ACC112 (cell line): ENCODE data around the gene CAMK2A.

ENCODE experiments used
- H2AFZ ChIP-seq: fragments of 200-600 bp; sonication (generic); one replicate; pipeline ENCODE4 v1.6.0; 2017; ENCODE audit warnings: antibody characterized with exemption, low read length; ENCODE audit not compliant: unreplicated experiment
- H3K27ac ChIP-seq: fragments of 200-600 bp; sonication (generic); 2 replicates; pipeline ENCODE4 v1.5.1; 2014; ENCODE audit warnings: low read depth, mild to moderate bottlenecking, antibody characterized with exemption, low read length, moderate library complexity
- H3K27me3 ChIP-seq: fragments of 200-600 bp; sonication (generic); 2 replicates; pipeline ENCODE4 v1.6.1; 2014; ENCODE audit warnings: mild to moderate bottlenecking, antibody characterized with exemption, low read length, moderate library complexity, mixed read lengths; ENCODE audit not compliant: insufficient read depth
- H3K36me3 ChIP-seq: fragments of 200-600 bp; sonication (generic); 2 replicates; pipeline ENCODE4 v1.6.1; 2016; ENCODE audit warnings: mild to moderate bottlenecking, antibody characterized with exemption, low read length, moderate library complexity, mixed read lengths; ENCODE audit not compliant: insufficient read depth
- H3K4me1 ChIP-seq: fragments of 200-600 bp; sonication (generic); one replicate; pipeline ENCODE4 v1.6.1; 2016; ENCODE audit warnings: low read length, mixed read lengths; ENCODE audit not compliant: insufficient read depth, unreplicated experiment, control insufficient read depth
- H3K4me3 ChIP-seq: fragments of 200-600 bp; sonication (generic); 2 replicates; pipeline ENCODE4 v1.5.1; 2014; ENCODE audit warnings: mild to moderate bottlenecking, low read depth, low read length
- H3K79me2 ChIP-seq: fragments of 200-600 bp; sonication (generic); one replicate; pipeline ENCODE4 v1.6.0; 2016; ENCODE audit warnings: low read length; ENCODE audit not compliant: control insufficient read depth, unreplicated experiment, insufficient read depth

Gene CAMK2A

DNA sequence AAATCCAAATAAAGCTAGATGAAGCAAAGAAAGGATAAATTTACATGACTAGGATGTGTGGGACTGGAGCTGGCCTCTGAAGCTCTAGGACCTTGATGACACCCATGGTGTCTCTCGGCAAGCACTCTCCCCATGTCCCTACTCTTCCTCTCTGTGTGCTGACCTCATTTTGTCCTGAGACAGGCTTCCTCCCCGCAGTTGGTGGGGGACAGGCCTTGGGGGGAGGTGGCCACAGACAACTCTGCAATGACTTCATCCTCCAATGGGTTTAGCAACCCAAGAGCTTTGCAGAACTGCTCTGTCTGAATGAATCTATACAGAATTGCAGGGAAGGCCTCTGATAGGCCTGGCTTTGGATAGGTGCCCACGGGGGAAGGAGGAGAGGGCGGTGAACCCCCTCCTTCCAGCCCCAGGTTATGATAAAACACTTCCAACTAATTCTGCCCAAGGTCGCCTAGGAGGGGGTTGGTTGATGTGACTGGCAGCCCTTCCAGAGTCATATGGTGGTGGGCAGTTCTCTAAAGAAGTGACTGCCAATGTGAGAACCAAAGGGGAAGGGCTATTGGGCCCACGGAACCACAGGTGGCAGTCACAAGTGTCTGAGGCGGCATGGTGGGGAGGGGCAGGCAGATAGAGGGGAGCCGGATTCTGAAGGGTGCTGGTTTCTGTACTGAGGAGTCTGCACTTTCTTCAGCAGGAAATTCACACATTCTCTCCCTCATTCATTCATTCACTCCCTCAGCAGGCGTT is 93.7 kb downstream of the CAMK2A start:
- no peaks in the 10 kb centered on the region for H3K4me1 ChIP-seq
- H3K4me3 ChIP-seq = no peak overlapping the region
- no peaks in the 10 kb centered on the region for H3K79me2 ChIP-seq
- H2AFZ ChIP-seq = no peak overlapping the region
- peaks cover 51% of the 10 kb centered on the region for H3K27me3 ChIP-seq
- H3K36me3 ChIP-seq = no peaks in the 10 kb centered on the region
- H3K27ac ChIP-seq = no peak overlapping the region

DNA sequence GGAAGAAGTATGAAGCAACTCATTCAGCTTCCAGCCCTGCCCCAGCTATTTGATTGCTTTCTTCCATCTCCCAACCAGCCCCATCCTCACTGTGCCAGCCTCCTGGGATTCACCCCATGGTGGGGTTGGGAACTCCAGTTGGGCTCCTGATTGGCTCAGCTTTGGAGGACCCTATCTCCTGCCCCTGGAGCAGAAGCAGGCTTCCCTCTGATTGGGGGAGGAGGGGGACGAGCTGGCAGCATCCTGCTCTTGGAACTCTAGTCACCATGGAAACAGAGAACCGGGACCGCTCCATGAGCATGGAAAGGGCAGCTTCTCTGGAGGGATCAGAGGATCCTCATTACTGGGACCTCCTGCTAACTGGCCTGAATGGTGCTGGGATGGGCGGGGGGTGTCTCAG is 97.1 kb downstream of the CAMK2A start:
- Histone ChIP-seq H3K27me3 (peaks cover 61% of the 10 kb centered on the region), H3K4me3 (no peak overlapping the region), H3K79me2 (no peaks in the 10 kb centered on the region), H3K36me3 (no peaks in the 10 kb centered on the region), H3K4me1 (no peaks in the 10 kb centered on the region), H2AFZ (no peak overlapping the region), H3K27ac (no peak overlapping the region)

DNA sequence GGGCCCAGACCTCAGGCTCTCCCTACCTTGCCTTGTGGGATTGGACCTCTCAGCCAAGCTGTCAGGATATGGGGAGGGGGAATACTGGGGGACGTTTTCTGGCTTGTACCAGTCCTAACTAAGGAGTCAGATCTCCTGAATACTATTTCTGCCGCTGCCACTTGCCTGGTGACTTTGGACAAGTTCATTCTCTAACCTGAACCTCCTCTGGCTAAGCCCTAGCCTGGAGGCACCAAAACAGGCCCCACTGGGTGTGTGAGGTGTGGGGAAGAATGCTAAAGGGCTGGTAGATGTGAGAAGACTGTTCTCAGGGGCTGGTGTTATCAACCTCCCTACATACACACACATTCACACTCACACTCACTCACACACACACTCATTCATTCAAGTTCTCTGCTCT is 98.6 kb downstream of the CAMK2A start:
- no peak overlapping the region for H3K4me3 ChIP-seq
- peaks cover 50% of the 10 kb centered on the region for H3K27me3 ChIP-seq

DNA sequence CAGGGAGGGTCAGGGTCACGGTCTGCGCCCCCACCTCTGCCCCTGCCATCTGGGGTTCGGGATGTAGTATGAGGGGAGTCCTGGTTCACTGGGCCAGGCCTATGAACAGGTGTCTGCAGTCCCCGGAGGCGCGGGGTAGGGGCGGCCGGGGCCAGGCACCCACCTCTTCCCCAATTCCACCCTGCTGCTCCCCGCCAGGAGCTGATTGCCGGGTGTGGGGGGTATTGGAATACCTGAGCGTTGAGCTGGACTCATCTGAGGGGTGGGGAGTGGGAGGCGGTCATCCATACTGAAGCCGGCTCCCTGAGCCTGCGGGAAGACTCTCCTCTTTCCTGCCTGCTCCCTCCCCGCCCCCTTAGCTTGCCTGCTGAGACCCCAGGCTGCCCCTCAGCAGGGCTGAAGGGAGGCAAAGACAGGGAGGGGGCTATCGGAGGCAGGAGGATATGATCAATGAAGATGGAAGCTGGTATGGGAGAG is 99.0 kb downstream of the CAMK2A start:
- Histone ChIP-seq H3K27ac (no peak overlapping the region), H3K27me3 (peaks cover 45% of the 10 kb centered on the region), H3K4me3 (no peak overlapping the region), H3K79me2 (no peaks in the 10 kb centered on the region), H3K36me3 (no peaks in the 10 kb centered on the region), H2AFZ (no peak overlapping the region), H3K4me1 (no peaks in the 10 kb centered on the region)

More for the DNA sequence above, 98.6 kb downstream of the CAMK2A start:
- Histone ChIP-seq H3K4me1 (no peaks in the 10 kb centered on the region), H2AFZ (no peak overlapping the region), H3K36me3 (no peaks in the 10 kb centered on the region), H3K79me2 (no peaks in the 10 kb centered on the region), H3K27ac (no peak overlapping the region)

DNA sequence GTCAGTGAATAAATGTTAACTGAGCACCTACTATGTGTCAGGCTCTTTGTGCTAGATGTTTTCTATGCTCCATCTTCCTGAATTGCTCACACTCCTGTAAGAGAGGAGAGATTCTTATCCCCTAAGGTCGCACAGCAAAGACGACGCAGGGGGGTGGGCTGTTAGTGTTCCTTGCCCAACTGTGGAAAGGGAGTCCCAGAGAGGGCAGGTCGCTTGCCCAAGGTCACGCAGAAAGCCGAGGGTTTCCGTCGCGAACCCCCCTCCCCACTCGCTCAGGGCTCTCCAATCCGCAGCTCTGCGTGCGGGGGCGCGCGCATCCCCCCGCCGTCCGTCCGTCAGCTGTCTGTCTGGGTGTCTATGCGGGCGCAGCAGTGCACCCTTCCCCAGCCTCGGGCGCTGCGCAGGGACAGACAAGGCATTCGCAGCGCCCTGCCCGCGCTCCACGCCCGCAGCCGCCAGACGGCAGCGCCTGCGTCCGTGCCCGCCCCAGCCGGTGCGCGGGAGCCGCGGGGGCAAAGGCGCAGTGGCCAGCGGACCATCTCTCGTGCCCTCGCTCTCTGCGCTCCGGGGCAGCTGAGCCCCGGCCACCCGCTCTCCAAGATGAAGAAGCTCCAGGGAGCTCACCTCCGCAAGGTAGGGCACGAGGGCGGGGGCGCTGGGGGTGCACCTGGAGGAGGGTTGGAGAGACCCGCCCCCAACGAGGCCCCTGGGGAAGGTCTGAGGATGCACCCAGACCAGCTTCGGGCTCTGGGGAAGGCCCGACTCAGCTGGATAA is 99.7 kb downstream of the CAMK2A start, which contains the start of gene SLC6A7:
TSS of gene SLC6A7 (plus strand) at position 335 of the 775 bp plus-strand sequence. CDS start at position 601, 266 bp downstream.
- Histone ChIP-seq H3K4me1 (no peaks in the 10 kb centered on the region), H3K27me3 (peaks cover 44% of the 10 kb centered on the region), H3K4me3 (no peak within 1 kb of the TSS), H3K36me3 (no peaks in the 10 kb centered on the region), H3K27ac (no peak within 1 kb of the TSS), H2AFZ (no peak within 1 kb of the TSS), H3K79me2 (no peaks in the 10 kb centered on the region)

DNA sequence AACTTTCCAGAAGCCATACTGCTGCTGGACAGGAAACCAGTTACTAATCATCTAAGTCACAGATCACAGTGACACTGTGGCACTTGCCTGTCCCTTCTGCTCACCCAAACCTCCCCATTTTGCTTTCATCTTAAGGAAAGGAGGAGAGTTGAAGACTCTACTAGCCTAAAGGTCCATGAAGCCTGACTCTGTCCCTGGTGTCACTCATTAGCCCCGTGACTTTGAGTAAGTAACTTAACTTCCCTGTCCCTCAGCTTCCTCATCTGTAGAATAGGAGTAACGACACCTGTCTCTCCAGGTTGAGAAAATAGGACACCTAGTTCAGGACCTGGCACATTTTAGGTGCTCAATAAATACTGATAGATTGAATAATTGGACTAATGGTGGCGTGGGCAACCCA is 100.2 kb downstream of the CAMK2A start:
- Histone ChIP-seq H3K36me3 (no peaks in the 10 kb centered on the region), H3K27ac (no peak overlapping the region), H3K27me3 (peaks cover 44% of the 10 kb centered on the region), H3K79me2 (no peaks in the 10 kb centered on the region), H3K4me1 (no peaks in the 10 kb centered on the region), H3K4me3 (no peak overlapping the region), H2AFZ (no peak overlapping the region)

DNA sequence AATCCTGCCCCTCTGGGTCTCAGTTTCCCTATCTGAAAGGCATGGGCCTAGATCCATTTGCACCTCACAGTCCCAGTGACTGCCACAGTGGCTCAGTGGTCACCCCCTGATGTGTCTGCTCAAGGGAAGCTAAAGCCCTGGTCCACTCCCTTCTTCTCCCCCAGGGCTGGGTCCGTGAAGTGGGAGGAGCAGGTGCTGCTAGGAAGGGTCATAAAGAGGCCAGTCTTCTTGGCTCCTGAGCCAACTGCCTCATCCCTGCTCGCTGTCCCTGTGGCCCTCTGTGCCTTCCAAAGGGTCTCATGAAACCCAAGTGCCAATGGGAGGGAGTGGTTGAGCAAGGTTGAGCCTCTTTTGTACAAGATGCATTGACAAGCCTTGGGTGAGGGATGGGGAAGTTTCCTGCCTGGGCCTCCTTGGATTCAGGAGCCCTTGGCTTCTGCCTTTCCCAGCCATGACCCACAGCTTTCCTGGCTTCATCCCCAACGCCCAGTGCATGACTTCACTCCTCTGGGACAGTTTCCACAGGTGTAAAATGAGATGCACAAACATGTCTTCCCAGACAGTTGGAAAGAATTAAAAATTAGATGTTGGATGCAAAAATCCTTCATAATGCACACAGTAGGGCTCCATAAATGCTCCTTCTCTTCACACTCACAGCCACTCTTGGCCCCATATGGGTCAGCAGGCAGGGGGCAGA is 101.3 kb downstream of the CAMK2A start:
- no peaks in the 10 kb centered on the region for H3K36me3 ChIP-seq
- no peak overlapping the region for H3K4me3 ChIP-seq
- H3K27me3 ChIP-seq = peaks cover 44% of the 10 kb centered on the region

DNA sequence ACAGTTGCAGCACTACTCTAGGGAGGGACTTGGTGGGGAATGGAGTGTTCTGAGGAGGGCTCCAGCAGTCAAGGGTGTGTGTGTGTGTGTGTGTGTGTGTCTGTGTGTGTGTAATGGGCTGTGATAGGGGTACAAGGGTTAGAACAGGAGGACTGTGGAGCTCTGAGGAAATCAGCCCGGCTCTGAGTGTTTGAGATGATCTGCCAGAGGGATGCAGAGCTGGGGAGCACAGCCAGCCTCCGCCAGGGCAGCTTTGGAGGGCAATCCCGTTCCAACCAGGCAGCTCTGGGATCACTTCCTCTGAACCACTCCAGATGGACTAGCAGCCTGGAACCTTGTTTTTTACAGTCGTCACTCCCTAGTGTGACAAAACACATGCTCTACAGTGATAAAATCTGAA is 102.7 kb downstream of the CAMK2A start:
- Histone ChIP-seq H3K27ac (no peak overlapping the region), H3K27me3 (peaks cover 36% of the 10 kb centered on the region), H3K79me2 (no peaks in the 10 kb centered on the region), H2AFZ (no peak overlapping the region), H3K4me1 (no peaks in the 10 kb centered on the region), H3K4me3 (no peak overlapping the region), H3K36me3 (no peaks in the 10 kb centered on the region)

More for the DNA sequence above, 101.3 kb downstream of the CAMK2A start:
- Histone ChIP-seq H2AFZ (no peak overlapping the region), H3K79me2 (no peaks in the 10 kb centered on the region), H3K4me1 (no peaks in the 10 kb centered on the region), H3K27ac (no peak overlapping the region)

DNA sequence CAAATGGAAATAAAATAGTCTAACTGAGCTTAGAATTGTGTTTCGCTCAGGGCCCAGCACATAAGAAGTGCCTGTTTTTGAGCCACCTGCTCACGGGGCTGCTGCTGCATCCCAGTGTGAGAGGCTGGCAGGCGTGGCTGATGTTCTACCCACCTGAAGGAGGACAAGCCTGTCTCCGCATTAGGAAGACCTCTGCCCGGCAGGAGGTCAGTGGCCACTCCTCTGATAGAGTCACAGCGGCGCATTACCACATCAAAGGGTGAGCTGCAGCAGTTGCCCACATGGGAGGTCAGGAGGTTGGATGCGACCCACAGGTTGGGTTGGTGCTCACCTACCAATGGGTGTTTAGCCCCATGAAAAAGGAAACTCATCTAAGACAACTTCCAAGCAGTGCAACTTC is 103.4 kb downstream of the CAMK2A start:
- Histone ChIP-seq H3K4me1 (no peaks in the 10 kb centered on the region), H2AFZ (no peak overlapping the region), H3K79me2 (no peaks in the 10 kb centered on the region), H3K36me3 (no peaks in the 10 kb centered on the region), H3K27me3 (peaks cover 35% of the 10 kb centered on the region), H3K4me3 (no peak overlapping the region), H3K27ac (no peak overlapping the region)

DNA sequence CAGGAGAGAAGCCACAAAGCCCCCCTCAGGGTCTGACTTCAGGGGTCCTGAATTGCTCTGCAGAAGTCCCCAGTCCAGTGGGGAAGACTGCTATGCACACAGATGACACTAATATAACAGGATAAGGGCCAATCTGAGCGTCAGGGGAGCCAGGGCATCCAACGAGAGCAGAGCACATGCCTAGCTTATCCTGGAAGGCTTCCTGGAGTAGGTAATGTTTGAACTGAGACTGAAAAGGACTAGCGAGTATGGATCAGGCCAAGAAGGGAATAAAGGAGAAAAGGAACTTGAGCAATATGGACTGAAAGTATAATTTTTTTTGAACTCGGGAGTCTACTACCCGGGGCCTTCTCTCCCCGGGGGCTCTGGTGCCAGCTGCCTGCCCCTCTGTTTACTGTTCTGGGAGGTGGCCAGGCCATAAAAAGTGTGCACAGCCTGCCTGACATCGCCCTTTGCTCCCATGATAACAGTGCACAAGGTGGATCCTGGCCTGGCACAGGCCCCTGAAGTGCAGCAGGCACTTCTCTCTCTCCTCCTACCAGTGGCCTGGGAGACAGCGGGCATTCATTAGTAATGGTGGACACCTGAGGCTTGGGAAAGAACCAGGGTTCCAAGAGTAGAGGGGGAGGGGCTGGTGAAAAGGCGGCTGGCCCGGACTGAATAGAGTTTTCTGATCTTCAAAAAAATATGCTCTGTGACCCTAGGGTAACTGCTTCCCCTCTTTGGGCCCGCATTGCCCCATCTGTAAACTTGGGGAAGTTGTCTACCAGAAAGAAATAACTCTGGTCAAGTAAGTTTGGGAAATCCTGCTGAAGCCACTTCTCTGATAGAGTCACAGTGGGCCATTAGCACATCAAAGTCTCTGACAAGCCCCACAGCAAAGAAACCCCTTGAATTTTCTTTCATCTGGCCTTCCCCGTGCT is 104.3 kb downstream of the CAMK2A start:
- Histone ChIP-seq H3K27ac (no peak overlapping the region), H2AFZ (no peak overlapping the region), H3K4me1 (no peaks in the 10 kb centered on the region), H3K79me2 (no peaks in the 10 kb centered on the region), H3K36me3 (no peaks in the 10 kb centered on the region), H3K4me3 (no peak overlapping the region), H3K27me3 (peaks cover 26% of the 10 kb centered on the region)
